Measurements from ENCODE around the gene DOCK2.

DNA sequence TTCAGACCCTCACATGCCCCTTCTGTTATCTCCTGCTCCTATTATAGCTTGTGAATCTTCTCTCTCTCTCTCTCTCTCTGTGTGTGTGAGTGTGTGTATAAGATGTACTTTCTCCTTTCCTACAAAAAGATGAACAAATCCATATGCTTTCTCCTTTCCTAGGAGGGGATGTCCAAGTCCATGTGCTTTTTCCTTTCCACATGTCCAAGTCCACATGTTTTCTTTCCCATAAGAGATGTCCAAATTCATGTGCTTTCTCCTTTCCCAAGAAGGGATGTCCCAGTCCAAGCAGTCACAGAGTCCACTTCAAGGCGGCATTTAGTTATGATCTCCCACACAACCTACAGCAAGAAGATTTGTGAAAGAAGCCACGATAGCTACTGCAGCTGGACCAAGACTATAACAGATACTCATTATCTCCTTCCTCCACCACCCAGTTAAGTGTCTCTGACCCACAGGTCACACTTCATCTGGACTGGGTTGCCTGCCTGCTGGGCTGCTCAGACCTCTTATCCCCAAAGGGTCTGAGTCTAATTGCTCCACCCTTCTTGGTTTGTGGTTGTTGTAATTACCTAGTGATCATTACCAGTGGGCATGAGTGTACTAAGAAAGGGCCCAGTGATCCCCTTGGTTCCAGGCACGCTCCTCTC lies 450.2 kb downstream of the DOCK2 start:
- TF ChIP-seq, protein P1, sequence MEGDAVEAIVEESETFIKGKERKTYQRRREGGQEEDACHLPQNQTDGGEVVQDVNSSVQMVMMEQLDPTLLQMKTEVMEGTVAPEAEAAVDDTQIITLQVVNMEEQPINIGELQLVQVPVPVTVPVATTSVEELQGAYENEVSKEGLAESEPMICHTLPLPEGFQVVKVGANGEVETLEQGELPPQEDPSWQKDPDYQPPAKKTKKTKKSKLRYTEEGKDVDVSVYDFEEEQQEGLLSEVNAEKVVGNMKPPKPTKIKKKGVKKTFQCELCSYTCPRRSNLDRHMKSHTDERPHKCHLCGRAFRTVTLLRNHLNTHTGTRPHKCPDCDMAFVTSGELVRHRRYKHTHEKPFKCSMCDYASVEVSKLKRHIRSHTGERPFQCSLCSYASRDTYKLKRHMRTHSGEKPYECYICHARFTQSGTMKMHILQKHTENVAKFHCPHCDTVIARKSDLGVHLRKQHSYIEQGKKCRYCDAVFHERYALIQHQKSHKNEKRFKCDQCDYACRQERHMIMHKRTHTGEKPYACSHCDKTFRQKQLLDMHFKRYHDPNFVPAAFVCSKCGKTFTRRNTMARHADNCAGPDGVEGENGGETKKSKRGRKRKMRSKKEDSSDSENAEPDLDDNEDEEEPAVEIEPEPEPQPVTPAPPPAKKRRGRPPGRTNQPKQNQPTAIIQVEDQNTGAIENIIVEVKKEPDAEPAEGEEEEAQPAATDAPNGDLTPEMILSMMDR (IDR thresholded peaks at IDR 0.05): no peak
- TF ChIP-seq ZFX (IDR thresholded peaks at IDR 0.05; ENCODE audit: borderline replicate concordance): no peak
